Stimulated activated CD8-positive, alpha-beta memory T cell treated with anti-CD3 and anti-CD28 coated beads, Interleukin-12 subunit alpha, Interleukin-12 subunit beta, amount 100 ng/mL, for 24 hours (primary cell): ENCODE data around the gene SLC22A25.
"Not testable (repeated sequence)": the region's sequence is repeated elsewhere in the genome, so short reads cannot be mapped to it uniquely, and the experiment has no call there.

ENCODE experiments used
- DNase-seq: peaks from one replicate; pipeline ENCODE4 v3.0.0-alpha.2; 2020; ENCODE audit errors: extremely low read depth

The SLC22A25 gene

DNA sequence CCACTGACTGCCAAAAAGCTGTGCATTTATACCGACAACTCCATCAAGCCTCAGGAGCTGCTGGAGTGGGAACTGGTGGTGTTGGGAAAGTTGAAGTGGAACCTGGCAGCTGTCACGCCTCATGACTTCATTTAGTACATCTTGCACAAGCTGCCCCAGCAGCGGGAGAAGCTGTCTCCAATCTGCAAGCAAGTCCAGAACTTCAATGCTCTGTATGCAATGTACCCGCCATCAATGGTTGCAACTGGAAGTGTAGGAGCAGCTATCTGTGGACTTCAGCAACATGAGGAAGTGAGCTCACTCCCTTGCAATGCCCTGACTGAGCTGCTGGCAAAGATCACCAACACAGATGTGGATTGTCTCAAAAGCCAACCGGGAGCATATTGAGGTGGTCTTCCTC, at the start of gene SLC22A25:
SLC22A25 (minus strand) TSS at position 67 of the 400 bp plus-strand sequence. CDS start 13,947 bp downstream, outside the sequence.
- DNase-seq, result no peak

GRCh38 chr11:63290285-63290684, 46.9 kb upstream of the SLC22A25 start:
- no peak for DNase-seq

DNA sequence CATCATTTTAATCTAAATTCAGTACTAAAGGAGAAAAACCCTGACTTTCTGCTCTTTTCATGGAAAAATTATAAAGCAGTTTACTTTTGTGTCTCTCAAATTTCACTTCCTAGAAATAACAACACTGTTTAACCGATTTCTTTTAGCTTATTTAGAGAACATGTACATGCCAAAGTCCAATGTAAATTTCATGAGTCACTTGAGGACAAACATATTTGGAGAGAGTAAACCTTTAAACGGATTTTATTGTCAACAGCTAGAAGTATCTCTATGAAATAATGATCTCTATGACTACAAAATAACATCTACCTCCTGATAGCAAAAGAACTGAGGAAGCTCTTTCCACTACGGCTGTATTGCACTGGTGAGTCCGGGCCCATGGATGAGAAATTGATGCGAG, 46.3 kb upstream of the SLC22A25 start:
- no peak for DNase-seq

- no peak for DNase-seq
These were observed 39.2 kb upstream of the SLC22A25 start for GRCh38 chr11:63282579-63282978.

DNA sequence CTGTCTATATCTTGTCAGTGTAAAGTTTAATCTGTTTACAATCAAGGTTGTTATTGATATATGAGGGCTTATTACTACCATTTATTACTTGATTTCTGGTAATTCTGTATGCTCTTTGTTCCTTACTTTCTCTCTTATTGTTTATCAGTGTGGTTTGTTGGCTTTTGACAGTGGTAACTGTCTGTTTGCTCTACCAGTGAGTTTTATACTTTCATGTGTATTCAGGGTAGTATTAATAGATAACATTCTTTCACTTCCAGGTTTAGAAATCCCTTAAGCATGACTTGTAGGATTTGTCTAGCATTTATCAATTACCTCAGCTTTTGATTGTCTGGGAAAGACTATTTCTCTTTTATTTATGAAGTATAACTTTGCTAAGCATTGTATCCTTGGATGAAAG, 37.5 kb upstream of the SLC22A25 start:
- DNase-seq, result no peak

GRCh38 chr11:63277345-63277943, 34.0 kb upstream of the SLC22A25 start:
- DNase-seq, result no peak

DNA sequence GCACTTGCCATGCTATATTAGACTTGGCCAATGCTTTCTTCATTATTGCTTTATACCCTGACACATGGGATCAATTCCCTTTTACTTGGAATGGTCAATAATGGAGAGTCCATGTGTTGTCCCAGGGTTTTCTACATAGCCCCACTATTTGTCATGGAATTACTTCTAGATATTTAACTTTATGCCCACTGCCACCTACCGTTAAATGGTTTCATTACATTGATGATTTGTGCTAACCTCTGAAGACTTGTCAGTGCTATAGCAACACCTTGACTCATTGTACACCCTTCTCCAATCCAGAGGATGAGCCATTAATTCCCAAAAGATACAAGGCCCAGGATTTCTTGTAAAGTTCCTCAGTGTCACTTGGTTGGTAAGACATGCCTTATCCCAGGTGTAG, 31.4 kb upstream of the SLC22A25 start:
- DNase-seq, result no peak

DNA sequence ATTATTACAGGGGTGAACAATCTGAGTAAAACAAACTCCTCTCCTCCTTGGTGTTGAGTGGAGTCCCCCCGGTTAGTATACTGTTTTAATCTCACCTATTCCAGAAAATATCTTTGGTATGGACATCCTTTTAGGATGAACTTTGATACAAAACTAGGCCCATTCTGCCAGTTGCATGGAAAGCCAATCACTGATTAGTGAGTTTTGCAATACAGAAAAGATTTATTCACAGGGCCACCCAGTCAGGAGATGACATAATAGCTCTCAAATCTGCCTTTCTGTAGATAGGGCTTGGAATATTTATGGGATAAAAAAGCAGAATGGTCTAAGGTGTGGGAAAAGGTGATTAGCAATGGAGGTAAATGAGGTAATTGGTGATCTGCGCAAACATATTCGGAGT, 30.3 kb upstream of the SLC22A25 start:
- DNase-seq, result no peak

GRCh38 chr11:63262547-63262946, 19.1 kb upstream of the SLC22A25 start:
- no peak for DNase-seq

DNA sequence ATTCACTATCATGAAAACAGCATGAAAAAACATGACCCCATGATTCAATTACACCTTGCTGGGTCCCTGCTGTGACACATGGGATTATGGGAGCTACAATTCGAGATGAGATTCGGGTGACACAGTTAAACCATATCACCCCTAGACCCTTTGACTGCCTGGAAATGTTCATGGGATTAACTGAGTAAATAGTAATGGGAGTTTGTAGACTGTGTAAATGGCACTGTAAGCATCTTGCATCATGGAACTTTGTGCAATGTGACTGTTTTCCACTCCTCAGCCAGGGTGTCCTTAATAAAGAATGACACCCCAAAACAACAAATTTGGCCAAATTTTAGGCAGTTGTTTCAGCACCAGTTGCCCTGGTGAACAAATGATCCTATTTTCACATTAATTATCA, 7.9 kb upstream of the SLC22A25 start:
- DNase-seq, result no peak

- no peak for DNase-seq
These were observed 7.0 kb upstream of the SLC22A25 start for GRCh38 chr11:63250162-63251050.

GRCh38 chr11:63248966-63249365, 5.6 kb upstream of the SLC22A25 start:
- no peak for DNase-seq

DNA sequence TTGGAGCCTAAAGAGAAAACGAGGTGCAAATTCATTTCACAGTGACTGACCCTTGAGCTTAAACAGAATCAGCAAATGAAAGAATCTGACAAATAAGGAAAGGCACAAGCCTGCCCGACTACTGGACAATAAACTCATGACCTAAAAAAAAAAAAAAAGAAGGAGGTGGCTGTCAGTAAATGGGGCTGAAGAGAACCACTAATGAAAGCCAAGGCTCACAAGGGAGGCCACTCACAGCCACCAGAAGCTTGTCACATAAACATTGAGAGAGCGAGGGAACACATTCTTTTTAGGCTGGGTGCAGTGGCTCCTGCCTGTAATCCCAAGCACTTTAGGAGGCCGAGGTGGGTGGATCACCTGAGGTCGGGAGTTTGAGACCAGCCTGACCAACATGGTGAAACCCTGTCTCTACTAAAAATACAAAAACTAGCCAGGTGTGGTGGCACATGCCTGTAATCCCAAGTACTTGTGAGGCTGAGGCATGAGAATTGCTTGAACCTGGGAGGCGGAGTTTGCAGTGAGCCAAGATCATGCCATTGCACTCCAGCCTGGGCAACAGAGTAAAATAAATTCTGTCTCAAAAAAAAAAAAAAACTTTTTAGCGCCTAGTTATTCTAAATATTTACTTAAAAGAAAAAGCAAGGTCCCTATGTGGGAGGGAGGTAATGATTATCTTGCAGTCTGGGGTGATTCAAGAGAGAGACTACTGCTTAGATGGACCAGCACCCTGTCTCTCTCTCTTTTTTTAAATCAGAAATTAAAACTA, 4.0 kb upstream of the SLC22A25 start:
- DNase-seq, result not testable (repeated sequence)

DNA sequence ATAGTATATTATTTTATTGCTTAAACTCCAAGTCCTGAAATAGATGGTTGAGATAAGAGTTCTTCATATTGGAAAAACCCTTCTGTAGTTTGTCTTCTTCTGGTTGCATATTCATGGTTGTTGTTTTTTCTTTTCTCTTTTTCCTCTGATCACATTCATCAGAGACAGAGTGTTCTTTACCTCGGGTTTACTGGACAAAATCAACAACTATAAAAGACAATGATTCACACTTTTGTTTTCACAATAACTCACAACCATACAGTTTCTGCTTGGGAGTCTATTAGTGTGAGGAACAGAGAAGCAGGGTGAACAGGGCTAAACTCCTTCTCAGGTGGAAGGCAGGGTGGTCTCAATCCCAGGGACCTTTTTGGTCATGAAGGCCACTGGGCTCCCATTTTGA, 2.6 kb upstream of the SLC22A25 start:
- DNase-seq, result no peak

DNA sequence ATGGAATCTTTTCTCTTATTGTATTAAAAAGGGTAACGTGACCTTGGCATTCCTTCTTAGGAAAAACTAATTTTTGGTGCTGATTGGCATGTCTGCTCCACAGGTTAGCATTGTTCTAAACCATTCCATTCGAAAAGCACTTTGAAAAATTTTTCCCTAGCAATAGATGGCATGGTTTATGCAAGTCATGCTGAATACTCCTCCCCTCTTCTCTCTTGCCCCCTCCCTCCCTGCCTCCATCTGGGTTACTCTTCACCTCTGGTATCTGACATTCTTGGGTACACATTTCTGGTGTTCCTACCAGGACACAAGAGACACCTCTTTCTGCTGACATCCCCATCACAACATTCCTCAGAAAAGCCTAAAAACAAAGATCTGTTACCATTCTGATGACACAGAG, 1.5 kb upstream of the SLC22A25 start:
- DNase-seq, result no peak

GRCh38 chr11:63242089-63242781, 1.2 kb downstream of the SLC22A25 start:
- no peak for DNase-seq

- DNase-seq, result no peak
These were observed 2.5 kb downstream of the SLC22A25 start for GRCh38 chr11:63240791-63241379.

GRCh38 chr11:63240098-63240497, 3.3 kb downstream of the SLC22A25 start:
- no peak for DNase-seq

- no peak for DNase-seq
These were observed 4.1 kb downstream of the SLC22A25 start for GRCh38 chr11:63239254-63239653.

- DNase-seq, result no peak
These were observed 6.0 kb downstream of the SLC22A25 start for GRCh38 chr11:63237413-63237812.
